ENCODE measurements around the gene DSCAM. TPM values are rescaled to one million over a fixed set of nuclear protein-coding genes. Genes with fewer than 3 reads are reported as not detected.

Gene DSCAM
- total RNA-seq, 3 donors from 2014 or later (not counting 1 experiment from before 2014, with no cell fraction given): not detected

GRCh38 chr21:40752125-40752524, 94.8 kb downstream of the DSCAM start:
- DNase-seq (no peak), ATAC-seq (no peak)
- Histone ChIP-seq H3K27ac (ENCODE audit: low read length) (no peak overlapping the region), H3K27me3 (ENCODE audit: control insufficient read depth, insufficient read depth, low read length) (no peaks in the 10 kb centered on the region), H3K4me3 (ENCODE audit: low read length) (no peak overlapping the region), H3K9me3 (ENCODE audit: control insufficient read depth, insufficient read depth, low read length) (peaks cover 4% of the 10 kb centered on the region), H3K36me3 (ENCODE audit: control insufficient read depth, insufficient read depth, low read length) (no peaks in the 10 kb centered on the region), H3K4me1 (ENCODE audit: control insufficient read depth, insufficient read depth, low read length) (no peaks in the 10 kb centered on the region)
- no peak for TF ChIP-seq CTCF (IDR thresholded peaks at IDR 0.05)
- no peaks in the 10 kb centered on the region for H3K27me3 Mint-ChIP-seq (ENCODE audit: low read depth in 2 of 2)
- H3K27ac Mint-ChIP-seq: no peak overlapping the region
- H3K36me3 Mint-ChIP-seq: no peaks in the 10 kb centered on the region
- intact Hi-C loops (cut with micrococcal nuclease): no loop called here
- no peaks in the 10 kb centered on the region for H3K4me1 Mint-ChIP-seq
- WGBS (ENCODE audit: insufficient coverage): 53% methylated on average over 2 of the region's 2 CpGs
- H3K9me3 Mint-ChIP-seq: peaks cover 2 to 7% of the 10 kb centered on the region in 2 donors
- no peak overlapping the region for H3K4me3 Mint-ChIP-seq

- 98% methylated on average over 3 of the region's 3 CpGs for WGBS (ENCODE audit: insufficient coverage)
- Histone ChIP-seq H3K4me3 (ENCODE audit: low read length) (no peak overlapping the region), H3K9me3 (ENCODE audit: control insufficient read depth, insufficient read depth, low read length) (peaks cover 4% of the 10 kb centered on the region), H3K27ac (ENCODE audit: low read length) (no peak overlapping the region), H3K4me1 (ENCODE audit: control insufficient read depth, insufficient read depth, low read length) (no peaks in the 10 kb centered on the region), H3K27me3 (ENCODE audit: control insufficient read depth, insufficient read depth, low read length) (no peaks in the 10 kb centered on the region), H3K36me3 (ENCODE audit: control insufficient read depth, insufficient read depth, low read length) (no peaks in the 10 kb centered on the region)
- Mint-ChIP-seq H3K27ac (no peak overlapping the region), H3K9me3 (peaks cover 5 to 7% of the 10 kb centered on the region in 2 donors), H3K4me3 (no peak overlapping the region), H3K4me1 (no peaks in the 10 kb centered on the region), H3K36me3 (no peaks in the 10 kb centered on the region), H3K27me3 (ENCODE audit: low read depth in 2 of 2) (no peaks in the 10 kb centered on the region)
- intact Hi-C loops (cut with micrococcal nuclease): no loop called here
- ATAC-seq (no peak), DNase-seq (no peak)
- TF ChIP-seq CTCF (IDR thresholded peaks at IDR 0.05): no peak
Observed at GRCh38 chr21:40751221-40751620, 95.7 kb downstream of the DSCAM start.

- H3K36me3 ChIP-seq (ENCODE audit: control insufficient read depth, insufficient read depth, low read length): no peaks in the 10 kb centered on the region
- no peak overlapping the region for H3K4me3 Mint-ChIP-seq
- no peak for TF ChIP-seq CTCF (IDR thresholded peaks at IDR 0.05)
- no peak overlapping the region for H3K27ac Mint-ChIP-seq
- no peak overlapping the region for H3K27ac ChIP-seq (ENCODE audit: low read length)
- no peaks in the 10 kb centered on the region for H3K27me3 Mint-ChIP-seq (ENCODE audit: low read depth in 2 of 2)
- intact Hi-C loops (cut with micrococcal nuclease): no loop called here
- DNase-seq: no peak
- no peaks in the 10 kb centered on the region for H3K4me1 ChIP-seq (ENCODE audit: control insufficient read depth, insufficient read depth, low read length)
- H3K27me3 ChIP-seq (ENCODE audit: control insufficient read depth, insufficient read depth, low read length): no peaks in the 10 kb centered on the region
- no peaks in the 10 kb centered on the region for H3K36me3 Mint-ChIP-seq
- H3K9me3 Mint-ChIP-seq: peaks cover 0 to 2% of the 10 kb centered on the region in 2 donors
- no peaks in the 10 kb centered on the region for H3K9me3 ChIP-seq (ENCODE audit: control insufficient read depth, insufficient read depth, low read length)
- no peak for ATAC-seq
- WGBS (ENCODE audit: insufficient coverage): 61% methylated on average over 2 of the region's 3 CpGs
- H3K4me3 ChIP-seq (ENCODE audit: low read length): no peak overlapping the region
- H3K4me1 Mint-ChIP-seq: no peaks in the 10 kb centered on the region
Observed at GRCh38 chr21:40736145-40736544, 110.8 kb downstream of the DSCAM start.

GRCh38 chr21:40733024-40733397, 113.9 kb downstream of the DSCAM start:
- no peaks in the 10 kb centered on the region for H3K27me3 ChIP-seq (ENCODE audit: control insufficient read depth, insufficient read depth, low read length)
- TF ChIP-seq CTCF (IDR thresholded peaks at IDR 0.05): no peak
- no peaks in the 10 kb centered on the region for H3K27me3 Mint-ChIP-seq (ENCODE audit: low read depth in 2 of 2)
- H3K9me3 ChIP-seq (ENCODE audit: control insufficient read depth, insufficient read depth, low read length): no peaks in the 10 kb centered on the region
- no peak overlapping the region for H3K27ac Mint-ChIP-seq
- no peaks in the 10 kb centered on the region for H3K36me3 Mint-ChIP-seq
- H3K27ac ChIP-seq (ENCODE audit: low read length): no peak overlapping the region
- no peak overlapping the region for H3K4me3 ChIP-seq (ENCODE audit: low read length)
- intact Hi-C loops (cut with micrococcal nuclease): no loop called here
- no peaks in the 10 kb centered on the region for H3K4me1 ChIP-seq (ENCODE audit: control insufficient read depth, insufficient read depth, low read length)
- no peaks in the 10 kb centered on the region for H3K4me1 Mint-ChIP-seq
- 93% methylated on average over 2 of the region's 3 CpGs for WGBS (ENCODE audit: insufficient coverage)
- no peak overlapping the region for H3K4me3 Mint-ChIP-seq
- no peaks in the 10 kb centered on the region for H3K36me3 ChIP-seq (ENCODE audit: control insufficient read depth, insufficient read depth, low read length)
- ATAC-seq (no peak), DNase-seq (no peak)
- H3K9me3 Mint-ChIP-seq: peaks cover 0 to under 1% of the 10 kb centered on the region in 2 donors

All from natural killer cell (primary cell).